ENCODE results near the gene FAM204A.

The FAM204A gene

DNA sequence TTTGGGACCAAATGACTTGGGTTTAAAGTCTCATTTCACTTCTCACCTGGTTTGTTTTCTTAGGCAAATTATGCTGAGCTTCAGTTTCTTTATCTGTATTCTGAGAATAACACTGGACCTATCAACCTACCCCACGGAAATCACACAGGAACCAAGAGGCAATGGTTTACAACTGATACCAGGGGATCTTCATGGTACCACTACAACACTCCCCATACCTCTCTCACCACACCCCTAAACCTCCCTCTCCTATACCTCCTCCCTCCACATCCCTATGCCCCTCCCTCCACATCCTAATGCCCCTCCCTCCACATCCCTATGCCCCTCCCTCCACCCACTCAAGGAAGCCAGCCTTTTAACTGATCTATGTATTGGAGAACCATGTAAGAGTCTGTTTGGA is 9.9 kb downstream of the FAM204A start:
- DNase-seq (ENCODE audit: low spot score): no peak

DNA sequence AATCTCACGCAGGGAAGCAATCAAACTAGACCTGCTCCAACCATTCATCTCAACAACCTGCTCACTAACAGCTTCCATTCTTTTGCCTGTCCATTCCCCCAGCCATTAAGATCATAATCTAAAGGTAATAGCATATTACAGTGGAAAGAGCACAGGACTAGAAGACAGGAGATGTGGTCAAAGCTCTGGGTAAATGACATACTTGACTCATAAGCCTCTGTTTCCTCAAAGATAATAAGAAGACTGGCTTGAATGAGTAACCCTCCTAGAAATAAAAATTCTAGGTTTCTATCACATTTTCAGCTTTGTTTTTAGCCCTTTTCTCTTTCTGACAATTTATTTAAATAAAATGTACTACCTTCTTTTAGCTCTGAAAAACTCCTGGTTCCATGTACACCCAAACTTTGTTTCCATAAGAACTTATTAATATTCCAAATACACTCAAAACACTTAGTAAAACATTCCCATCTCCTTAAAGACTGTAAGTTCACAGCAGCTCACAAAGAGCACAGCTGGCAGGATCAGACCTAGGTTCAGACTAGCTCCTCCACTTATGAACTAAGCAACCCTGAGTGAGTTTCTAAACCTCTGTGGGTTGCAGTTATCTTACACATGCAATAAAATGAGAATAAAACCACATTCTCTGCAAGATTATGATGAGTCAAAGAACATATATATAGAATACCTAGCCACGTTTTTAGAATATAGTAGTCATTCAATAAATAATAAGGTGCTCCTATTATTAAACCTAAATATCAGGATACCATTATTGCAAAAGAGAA is 11.6 kb downstream of the FAM204A start:
- DNase-seq (ENCODE audit: low spot score): no peak

DNA sequence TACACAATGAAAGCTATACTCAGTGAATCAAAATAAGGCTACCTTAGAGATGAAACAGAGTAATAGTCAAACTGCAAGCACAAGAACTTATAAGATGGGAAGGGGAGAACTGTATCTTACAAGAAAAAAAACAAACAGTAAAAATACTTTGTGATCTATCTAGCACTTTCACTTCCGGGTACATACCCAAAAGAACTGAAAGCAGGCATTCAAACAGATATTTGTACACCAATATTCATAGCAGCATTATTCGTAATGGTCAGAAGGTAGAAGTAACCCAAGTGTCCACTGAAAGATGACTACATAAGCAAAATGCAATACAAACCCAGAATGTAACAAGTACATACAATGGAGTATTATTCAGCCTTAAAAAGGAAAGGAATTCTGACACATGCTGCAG is 18.0 kb downstream of the FAM204A start:
- no peak for DNase-seq (ENCODE audit: low spot score)

DNA sequence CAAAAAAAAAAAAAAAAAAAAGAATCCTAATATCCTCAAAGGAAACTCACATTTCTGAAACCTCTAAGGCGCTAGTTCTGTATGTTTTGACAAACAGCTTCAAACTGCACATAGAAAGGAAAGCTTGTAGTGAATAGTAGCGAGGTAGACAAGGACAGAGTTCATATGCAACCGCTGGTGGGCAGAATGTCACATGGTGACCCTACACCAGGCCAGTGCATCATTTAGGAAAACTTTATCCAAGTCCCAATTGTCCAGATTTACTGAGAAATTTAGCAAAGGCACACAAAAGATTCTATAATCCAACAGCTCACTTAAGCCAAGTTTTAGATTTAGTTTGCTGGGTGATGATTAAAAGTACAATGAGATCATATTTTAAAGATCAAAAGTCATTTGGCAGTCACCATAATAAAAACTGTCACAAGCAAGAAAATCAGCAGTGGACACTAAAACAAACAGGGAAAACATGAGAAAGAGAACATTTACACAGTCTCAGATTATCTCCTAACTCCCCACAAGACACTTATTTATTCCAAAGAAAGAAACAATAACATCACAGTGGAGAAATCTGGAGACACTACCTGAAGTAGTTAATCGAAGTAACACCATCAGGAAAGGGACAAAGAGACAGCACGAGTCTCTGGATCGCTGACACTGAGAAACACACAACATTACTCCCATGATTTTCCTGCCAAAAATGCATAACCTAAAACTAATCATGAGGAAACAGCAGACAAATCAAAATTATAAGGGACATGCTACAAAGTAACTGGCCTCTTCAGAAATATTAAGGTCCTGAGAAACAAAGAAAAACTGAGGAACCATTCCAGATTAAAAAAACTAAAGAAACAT is 20.2 kb downstream of the FAM204A start:
- DNase-seq (ENCODE audit: low spot score): no peak

DNA sequence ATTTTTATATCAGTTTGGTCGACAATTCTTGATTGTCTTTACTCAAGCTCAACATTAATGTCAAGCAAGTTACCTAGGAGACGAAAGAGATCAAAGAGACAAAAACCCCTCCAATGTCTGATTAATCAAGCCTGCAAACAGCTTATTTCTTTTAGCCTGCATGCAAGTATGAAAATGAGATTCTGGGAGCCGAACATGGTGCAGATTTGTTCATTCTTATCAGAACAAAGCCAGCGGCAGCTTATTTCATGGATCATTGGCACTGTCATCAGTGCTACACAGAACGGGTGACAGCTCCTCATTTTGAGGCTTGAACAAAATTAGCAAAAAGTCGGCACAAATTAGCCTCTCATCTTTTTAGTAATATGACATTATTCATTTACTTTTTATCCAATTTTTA is 26.5 kb downstream of the FAM204A start:
- DNase-seq (ENCODE audit: low spot score): no peak

DNA sequence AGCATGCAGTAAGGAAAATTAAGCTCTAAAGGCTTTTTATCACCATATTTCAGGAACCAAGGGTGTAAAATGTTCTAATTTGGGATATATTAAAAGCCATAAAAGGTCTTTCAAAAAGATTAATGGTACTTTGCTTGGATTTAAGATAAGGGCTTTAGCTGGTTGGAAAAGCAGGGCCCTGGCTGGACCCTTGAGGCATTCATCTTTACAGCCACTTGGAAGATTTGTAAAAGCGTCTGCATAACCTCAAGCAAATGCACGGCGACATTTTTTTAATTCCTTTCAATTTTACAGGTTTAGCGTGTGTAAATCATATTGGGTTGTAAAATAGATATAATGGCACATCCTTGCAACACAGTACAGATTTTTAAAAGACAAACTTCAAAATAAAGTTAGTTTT is 27.2 kb downstream of the FAM204A start:
- DNase-seq (ENCODE audit: low spot score): peak; percentile 59

DNA sequence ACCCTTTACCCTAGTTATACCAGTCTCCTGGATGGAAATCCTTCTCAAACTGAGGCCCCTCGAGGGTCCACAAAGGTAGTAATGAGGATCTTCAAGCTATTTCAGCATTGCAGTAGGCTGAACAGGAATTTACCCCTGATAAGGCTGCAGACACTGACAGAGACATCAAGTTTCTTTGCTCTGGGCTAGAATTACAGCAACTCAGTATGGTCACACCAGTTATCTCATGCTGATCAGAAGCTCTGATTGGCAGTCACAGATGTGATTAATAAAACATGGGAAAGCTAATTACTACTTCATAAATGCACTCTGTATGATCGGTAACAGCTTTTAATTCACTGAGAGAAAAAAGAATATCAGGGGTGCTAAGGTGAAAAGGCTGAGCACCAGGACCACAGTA is 30.6 kb downstream of the FAM204A start:
- no peak for DNase-seq (ENCODE audit: low spot score)

DNA sequence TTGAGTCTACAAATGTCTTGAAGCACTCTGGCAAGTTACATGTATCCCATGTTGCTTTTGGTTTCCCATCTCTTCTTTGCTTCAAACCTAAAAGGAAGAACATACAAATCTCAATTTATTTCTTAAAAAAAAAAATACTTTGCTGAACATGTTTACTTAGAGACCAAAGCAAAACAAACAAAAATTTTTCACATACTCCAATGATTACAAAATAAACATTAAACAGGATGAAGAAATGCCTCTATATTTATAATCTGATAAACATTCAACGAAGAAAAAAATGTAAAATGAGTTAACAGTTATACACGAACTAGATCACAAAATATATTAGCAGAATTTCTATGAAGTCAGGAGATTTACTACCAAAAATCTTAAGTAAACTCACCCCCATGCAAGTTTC is 31.3 kb downstream of the FAM204A start:
- no peak for DNase-seq (ENCODE audit: low spot score)

DNA sequence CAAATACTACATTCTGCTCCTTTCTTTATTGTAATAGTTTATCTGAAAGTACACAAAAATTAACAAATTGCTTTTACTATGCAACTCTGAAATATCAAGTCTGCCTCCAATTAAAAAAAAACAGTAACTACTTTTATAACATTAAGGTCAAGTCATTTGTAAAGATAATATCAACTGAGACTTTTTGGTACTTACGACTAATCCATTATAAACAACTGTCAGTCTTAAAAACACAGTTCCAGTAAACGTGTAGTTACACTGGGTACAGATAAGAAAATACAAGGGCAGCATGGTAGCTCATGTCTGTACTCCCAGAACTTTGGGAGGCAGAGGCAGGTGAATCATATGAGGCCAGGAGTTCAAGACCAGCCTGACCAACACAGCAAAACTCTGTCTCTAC is 32.2 kb downstream of the FAM204A start:
- no peak for DNase-seq (ENCODE audit: low spot score)

DNA sequence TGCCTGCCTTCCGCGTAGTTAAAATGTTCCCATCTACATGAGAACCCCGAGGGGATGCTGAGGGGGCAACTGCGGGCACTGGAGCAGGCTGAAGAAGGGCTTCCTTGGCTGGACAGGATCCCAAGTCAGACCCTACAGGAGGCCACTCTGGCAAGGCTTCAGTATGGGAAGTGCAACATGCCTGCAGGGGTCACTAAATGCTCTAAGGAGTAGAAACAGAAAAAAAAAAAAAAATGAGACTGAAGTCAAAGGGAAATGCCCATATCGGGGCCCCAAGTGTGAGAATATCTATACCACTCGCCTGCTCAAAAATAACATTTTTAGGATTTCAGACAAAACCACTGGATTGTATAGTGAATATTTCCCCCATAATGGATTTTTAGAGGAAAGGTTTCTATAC is 33.5 kb downstream of the FAM204A start:
- DNase-seq (ENCODE audit: low spot score): no peak

DNA sequence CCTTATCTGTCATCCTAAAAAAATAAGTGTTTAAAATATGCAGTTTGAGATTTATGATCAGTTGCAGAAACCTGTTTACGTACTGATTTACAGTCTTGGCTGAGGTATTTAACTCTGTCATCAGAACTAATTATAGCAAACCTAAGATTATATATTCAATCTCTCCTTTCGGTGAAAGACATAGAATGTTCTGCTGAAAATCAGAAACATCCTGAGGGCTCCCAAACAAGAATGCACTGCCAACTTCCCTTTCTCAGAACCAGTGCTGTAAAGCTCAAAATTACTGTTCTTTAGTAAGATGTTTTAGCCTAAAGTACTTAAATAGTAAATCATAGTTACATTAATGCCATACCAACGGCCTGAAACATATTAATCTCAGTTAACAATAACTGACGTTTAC is 34.3 kb downstream of the FAM204A start:
- no peak for DNase-seq (ENCODE audit: low spot score)

DNA sequence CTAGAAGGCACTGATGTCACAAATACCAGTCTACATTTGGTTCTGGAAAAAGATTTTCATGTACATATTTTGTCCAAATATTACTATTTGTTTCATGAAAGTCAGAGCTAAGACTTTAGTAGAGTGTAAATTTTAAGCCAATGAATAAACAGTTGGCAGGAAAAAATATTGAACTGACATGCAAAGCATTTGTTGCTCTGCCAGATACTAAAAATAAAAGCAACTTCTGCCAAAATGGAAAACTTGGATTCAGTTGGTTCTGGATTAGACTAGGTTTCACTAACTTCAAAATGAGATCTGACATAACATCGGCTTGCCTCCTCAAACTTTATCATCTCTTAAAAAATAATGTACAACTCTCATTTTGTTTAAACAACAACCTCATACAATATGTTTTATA is 34.9 kb downstream of the FAM204A start:
- DNase-seq (ENCODE audit: low spot score): no peak

DNA sequence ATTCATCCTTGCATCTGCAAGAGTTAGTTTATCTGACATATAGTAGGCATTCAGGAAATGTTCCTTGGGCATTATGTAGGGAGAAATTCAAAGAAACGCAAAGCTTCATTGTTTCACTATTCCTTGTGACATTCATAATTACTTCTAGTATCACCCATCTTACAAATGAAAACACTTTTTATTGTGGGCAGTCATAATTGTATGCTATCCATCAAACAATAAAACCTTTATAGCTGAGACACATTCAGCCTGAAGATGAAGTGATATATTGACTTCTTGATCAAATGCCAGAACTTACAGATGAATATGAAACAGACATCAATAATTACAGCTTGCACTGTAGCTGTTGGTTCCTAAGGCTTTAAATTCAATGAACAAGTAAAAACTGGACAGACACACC is 36.4 kb downstream of the FAM204A start:
- DNase-seq (ENCODE audit: low spot score): no peak

DNA sequence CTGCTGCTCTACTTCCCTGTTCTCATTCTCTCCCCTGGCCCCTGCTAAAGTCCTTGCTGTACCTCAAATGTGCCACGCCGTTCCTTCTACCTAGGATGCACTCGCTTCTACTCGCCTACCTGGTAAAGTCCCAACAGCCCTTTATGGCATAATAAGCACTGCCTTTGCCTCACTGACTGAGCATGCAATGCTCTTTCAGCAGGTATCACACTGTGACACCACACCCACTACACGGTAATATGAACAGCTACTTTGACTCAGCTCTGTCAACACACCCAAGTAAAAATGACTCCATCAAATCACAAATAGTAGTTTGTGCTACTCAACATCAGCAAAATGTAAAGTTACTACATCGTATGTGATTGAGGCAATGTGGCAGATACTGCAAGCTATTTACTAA is 37.6 kb downstream of the FAM204A start:
- DNase-seq (ENCODE audit: low spot score): no peak

DNA sequence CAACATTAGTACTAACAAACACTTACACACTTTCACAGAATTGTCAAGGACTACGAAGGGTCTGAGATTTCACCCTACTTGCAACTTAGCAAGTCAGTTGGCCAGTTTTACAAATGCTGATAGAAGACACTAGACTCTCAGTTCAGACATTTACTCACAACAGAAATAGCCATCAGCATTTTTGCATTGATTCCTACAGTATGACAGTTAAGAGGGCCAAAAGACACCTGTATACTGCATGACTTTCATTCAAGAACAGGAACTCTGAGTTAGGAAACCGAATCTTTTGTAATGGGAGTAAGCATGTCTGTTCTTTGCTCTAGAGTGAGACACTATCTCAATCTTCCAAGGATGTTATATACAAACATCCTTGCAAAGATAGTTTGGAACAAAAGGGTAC is 40.9 kb downstream of the FAM204A start:
- DNase-seq (ENCODE audit: low spot score): no peak

DNA sequence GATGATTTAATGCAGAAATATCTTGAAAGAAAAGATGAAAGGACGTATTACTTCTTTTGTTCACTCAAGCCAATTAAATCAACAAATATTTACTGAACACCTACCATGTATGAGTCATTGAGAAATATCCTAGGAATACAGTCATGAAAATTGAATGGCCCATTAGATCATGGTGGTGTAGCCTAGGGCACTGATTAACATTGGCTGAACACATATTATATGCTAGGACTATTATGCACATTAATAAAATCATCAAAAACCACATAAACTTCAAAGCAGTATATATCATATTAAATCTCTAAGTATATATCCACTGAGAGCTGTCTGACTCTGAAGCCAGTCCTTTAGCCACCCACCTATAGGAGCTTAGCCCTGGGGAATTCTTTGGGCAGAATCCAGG is 41.8 kb downstream of the FAM204A start:
- DNase-seq (ENCODE audit: low spot score): no peak

DNA sequence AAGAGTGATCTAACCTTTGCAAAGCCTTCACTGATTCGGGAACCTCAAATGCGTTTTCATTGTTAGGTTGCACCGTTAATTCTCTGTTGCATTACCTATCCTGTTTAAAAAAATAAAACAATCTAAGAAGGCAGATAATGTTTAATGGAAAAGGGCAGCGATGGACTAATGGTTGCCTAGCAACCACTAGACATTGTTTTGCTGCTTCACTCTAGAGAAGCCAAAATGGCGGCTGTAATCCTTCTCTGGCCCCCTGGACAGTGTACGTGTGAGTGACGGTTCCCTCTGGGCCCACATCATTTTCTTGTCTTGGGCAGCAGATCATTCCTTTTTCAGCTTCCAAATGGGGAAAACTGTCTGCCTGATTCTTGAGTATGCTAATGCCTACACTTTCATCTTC is 43.3 kb downstream of the FAM204A start:
- no peak for DNase-seq (ENCODE audit: low spot score)

DNA sequence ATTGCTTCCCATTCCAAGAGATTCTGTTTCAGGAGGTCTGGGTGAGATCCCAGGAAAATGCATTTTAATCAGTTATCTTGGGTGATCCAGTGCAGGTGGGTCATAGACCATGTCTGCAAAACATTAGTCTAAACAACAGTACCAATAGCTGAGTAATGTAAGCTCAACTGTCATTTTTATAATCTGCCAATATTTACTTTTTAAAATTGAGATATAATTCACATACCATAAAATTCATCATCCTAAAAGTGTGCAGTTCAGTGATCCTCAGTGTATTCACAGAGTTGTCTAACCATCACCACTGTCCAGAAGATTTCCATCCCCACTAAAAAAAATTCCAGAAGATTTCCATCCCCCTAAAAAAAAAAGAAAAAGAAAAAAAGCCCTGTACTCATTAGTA is 51.0 kb downstream of the FAM204A start:
- no peak for DNase-seq (ENCODE audit: low spot score)

DNA sequence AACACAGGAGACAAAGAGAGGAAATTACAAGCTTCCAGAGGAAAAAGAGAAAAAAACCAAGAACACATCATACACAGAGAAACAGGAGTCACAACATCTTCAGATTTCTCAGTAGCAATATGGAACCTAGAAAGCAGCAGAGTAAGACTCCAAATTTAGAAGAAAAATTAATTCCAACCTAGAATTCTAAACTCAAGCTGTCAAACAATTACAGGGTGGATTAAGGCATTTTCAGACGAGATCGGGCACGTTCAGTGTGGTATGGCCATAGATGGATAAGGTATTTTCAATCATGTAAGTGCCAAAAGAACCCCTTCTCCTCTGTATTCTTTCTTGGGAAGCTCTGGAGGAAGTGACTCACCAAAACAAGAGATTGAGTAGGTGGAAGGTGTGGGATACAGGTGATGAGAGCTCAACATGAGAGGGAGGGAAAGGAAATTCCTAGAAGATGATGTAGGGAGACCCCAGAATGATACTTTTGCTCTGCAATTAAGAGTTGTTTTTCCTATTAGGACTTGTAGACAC is 51.6 kb downstream of the FAM204A start:
- no peak for DNase-seq (ENCODE audit: low spot score)

DNA sequence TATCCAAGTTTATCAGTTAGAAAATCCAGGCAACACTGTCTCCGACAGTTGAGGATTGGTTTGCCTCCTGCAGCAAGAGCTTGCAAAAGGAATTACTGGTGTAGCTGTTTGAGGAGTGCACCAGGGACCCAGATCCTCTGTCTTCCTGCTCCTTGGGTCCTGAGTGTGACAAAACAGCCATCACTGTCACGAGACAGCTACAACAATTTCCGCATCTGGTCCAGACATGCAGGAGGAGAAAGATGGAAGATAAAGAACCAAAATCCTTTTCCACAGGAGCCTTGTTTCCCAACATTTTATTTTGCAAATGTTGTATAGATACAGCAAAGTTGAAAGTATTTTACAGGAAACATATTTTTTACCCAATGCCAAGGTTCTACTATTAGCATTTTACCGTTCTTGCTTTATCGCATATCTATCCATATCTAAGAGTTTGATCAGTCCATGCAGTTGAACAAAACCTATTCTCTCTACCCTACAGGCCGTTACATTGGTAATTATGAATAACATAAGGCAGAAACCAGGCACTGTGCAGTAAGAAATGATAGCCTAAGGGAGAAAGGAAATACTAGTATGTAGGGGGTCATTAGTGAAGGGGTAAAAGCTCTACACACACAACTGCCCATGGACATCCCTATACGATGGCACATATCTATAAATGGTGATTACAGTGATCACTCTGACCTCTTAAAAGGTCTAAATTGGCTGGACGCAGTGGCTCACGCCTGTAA is 54.9 kb downstream of the FAM204A start:
- peak; percentile 43 for DNase-seq (ENCODE audit: low spot score)

DNA sequence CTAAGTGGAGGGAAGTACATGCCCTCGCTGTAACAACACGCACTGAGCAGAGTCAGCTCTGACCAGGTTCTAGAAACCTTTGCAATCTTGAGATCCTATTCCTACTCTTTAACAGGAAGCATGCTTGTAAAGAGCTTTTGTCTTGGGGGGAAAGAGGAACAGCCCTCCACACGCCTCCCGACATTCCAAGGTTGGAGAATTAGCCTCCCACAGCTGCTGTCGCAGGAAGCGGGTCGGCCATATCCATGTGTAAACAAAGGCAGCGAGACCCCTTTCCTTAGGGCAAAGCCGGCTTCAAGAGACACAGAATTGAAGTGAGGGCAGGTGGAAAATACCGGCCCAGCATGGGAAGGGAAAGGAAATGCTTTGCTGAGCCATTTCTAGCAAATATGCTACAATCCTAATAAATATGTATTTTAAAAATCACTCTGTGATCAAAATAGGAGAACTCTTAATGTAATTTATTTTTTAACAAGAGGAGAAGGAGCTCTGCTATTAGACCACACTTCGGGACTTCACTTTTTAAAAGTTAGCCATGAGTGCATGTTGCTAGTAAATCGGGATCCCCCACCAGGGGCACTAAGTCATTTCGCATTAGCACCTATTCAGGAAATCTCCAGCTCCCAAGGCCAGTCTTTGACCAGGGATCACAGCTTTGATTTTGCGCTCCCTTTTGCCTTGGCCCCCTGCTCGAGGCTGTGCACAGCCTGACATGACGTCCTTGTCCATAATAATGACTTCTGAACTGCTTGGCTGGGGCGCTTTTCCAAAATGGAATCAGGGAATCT is 55.9 kb downstream of the FAM204A start:
- no peak for DNase-seq (ENCODE audit: low spot score)
